GF-D8 (cell line): ENCODE measurements around the gene CASP6.
"Not testable (repeated sequence)": the region's sequence is repeated elsewhere in the genome, so short reads cannot be mapped to it uniquely, and the experiment has no call there.

Source experiments
- DNase-seq: peaks from one replicate; lab custom pipeline; 2025; lab: John Stamatoyannopoulos, UW

The CASP6 gene

DNA sequence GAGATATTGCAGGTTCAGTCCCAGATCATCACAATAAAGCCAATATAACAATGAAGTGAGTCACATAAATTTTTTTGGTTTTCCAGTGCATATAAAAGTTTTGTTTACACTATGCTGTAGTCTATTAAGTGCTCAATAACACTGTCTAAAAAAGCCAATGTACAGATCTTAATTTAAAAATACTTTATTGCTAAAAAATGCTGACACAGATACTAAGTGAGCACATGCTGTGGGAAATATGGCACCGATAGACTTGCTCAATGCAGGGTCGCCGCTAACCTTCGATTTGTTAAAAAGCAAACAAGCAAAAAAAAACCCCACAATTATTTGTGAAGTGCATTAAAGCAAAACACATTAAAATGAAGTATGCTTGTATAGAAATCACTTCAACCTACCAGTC is 16.4 kb upstream of the CASP6 start:
- no peak for DNase-seq

DNA sequence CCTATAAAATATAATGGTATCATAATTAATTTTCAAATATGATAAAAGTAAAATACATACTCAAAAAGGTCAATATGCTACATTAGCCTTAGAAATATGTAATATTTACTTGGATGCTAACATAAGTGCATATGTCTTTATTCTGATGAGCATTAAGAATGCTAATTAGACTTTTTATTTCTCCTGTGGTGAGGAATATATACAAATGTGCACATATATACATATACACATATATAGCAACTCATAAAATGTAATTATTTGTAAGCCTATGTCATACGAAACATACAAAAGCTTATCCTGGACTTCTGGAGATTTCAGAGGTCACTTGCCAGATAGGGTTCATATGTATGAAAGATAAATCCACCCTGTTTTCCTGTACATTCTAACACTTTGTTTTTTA is 15.5 kb upstream of the CASP6 start:
- DNase-seq = no peak

DNA sequence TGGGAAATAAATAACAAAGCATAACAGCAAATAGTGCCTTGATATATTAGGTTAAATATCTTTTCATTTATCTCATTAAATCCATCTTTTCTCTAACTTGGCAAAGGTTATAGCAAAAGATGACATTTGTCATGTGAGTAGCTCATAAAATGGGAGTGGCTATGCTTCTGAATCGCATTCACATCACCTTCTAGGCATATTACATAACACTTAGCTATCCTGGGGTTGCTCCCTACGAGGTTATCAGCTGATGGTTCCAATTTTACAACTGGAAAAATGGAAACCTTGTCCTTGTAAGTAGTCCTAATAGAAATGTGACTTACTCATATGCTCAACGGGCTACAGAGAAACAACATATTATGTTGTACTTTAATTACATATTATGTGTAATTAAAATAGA is 10.3 kb upstream of the CASP6 start:
- DNase-seq = no peak

DNA sequence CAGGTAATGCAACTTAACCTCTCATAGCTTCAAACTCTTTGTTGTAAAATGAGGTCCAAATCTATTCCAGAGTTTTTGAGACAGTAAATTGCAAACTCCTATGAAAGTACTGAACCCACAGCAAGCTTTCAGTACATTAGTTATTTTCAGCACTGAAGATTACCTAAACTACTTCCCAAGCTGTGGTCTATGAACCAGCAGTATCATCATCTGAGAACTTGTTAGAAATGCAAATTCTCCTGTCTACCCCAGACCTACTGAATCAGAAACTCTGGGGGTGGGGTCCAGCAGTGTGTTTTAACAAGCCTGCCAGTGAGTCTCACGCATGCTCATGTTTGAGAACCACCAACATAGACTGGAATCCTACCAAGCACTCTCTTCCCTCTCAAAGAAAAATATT is 5.7 kb upstream of the CASP6 start:
- no peak for DNase-seq

DNA sequence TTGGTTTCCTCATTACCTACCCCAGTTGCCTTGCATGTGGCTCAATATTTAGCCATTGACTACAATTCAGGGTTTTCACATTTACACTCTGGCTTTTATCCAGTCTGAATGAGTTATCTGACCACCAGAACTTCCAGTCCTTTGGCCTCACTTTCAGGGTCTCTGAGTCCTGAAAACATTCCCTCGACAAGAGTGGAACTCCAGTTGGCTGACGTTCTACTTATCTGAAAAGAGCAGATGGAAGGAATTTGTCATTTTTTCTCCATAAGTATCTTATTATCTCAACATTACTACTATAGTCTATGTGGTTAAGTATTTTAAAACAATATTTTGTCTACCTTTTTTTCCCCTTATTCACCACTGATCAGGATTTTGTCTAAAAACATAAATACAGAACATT is 5.2 kb upstream of the CASP6 start:
- no peak for DNase-seq

DNA sequence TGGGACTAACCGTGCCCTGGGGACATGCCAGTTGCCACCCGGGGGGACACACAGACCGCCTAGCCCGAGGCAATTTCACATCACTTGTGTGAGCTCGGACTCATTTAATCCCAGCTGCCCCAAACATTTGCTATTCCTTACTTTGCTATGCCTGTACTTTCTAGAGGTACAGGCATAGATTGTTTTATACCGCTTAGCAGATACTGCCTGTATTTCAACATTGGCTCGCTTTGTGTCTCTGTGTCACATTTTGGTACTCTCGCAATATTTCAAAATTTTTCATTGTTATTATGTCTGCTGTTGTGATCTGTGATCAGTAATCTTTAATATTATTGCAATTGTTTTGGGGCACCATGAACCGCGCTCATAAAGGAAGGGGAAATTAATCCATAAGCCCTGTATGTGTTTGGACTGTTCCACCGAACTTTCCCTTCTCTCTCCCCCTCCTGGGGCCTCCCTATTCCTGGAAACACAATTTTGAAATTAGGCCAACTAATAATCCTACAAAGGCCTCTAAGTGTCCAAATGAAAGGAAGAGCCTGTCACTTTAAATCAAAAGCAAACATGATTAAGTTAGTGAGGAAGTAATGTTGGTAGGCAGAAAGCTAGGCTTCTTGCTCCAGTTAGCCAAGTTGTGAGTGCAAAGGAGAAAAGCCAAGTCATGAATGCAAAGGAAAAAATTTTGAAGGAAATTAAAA is 568 bp upstream of the CASP6 start:
- peak; percentile 53 for DNase-seq

DNA sequence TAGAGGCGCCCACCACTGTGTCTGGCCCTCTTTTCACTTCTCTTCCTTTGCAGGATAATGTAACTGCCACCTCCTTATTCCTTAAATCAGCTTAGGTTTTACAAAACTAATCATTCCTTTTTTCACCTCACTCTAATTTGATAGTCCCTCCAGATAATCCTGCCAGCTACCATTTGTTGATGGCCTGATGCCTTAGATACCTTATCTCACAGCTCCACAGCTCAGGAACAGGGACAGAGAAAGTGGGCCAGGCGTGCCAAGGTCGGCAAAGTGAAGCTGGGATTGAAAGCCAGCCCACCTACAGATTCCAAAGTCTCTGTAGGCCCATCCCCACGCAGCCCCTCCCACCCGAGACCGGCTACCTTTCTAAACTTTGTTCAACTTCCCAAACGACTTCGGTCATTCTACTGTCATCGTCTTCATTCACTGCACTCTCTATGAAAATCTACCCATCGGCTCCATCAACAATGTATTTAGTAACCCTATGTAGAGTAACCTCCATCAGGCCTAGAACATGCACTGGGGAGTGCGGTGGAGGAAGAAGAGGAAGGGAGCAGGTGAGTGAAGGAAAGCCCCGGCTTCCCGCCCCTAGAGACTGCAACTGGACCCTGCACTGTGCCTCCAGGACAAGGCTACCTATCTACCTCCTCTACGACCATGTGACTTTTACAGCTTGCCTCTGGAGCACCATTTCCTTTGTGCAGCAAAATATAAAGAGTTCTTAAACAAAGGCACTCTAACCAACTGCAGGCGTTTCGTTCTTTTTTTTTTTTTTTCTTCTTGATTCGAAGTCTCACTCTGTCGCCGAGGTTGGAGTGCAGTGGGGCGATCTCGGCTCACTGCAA is 1.5 kb downstream of the CASP6 start:
- no peak for DNase-seq

DNA sequence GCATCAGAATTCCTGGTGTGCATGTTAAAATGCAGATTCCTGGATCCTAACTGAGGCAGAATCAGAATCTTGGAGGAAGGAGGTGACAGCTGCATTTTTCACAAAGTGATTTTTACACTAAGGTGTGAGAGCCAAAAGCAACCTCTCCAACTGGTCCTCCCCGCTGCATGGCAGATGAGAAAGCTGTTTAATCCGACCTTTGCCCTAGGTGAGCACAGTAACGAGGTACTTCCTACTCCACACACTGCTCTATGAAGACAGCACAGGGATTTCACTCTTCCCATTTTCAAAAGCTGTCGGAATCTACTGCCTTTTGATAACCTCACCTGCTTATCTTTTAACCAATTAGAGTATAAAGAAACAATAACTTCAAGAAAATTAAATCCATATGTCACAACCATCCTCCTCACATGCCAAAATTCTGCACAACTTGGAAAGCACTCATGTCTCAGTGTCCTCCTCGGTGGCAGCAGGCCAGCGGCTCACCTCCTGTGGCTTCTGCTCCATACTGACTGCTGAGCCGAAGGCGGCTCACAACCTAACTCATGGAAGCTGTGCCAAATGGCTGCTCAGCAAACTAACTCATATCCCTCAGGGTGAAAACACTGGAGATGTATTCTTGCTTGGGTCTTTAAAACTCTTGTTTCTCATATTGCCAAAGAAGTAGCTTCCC is 3.6 kb downstream of the CASP6 start:
- DNase-seq = no peak

DNA sequence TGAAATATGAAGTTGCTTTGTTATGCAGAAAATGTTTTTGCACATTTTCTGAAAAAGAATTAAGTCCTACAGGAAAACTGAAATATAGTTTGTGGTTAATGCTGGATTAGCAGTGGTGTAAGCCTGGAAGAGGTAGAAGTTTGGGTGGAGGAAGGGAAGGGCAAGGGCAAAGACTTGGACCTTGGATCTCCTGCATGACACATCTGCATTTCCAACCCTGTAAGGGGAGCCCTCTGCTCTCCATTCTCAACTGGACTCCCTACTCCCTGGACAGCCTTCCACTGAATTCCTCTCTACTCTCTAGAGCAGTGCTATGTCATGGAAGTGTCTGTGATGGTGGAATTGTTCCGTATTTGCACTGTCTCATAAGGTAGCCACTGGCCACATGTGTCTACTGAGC is 4.6 kb downstream of the CASP6 start:
- DNase-seq = no peak

DNA sequence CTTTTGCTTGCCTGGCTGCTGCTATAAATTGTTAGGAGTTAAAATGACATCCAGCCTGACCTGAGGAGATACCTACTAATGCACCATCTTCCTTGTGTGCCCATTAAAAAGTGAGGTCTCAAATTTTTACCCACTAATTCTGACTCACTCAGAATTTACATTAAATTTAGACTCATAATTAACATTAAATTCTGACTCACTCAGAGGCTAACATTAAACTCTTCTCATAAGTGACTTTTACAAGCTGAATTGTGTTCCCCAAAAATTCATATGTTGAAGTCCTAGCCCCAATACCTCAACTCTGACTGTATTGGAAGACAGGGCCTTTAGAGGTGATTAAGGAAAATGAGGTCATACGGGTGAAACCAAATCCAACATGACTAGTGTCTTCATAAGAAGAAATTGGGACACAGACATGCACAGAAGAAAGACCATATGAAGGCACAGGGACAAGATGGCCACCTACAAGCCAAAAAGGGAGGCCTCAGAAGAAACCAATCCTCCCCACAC is 11.8 kb downstream of the CASP6 start:
- DNase-seq = no peak

DNA sequence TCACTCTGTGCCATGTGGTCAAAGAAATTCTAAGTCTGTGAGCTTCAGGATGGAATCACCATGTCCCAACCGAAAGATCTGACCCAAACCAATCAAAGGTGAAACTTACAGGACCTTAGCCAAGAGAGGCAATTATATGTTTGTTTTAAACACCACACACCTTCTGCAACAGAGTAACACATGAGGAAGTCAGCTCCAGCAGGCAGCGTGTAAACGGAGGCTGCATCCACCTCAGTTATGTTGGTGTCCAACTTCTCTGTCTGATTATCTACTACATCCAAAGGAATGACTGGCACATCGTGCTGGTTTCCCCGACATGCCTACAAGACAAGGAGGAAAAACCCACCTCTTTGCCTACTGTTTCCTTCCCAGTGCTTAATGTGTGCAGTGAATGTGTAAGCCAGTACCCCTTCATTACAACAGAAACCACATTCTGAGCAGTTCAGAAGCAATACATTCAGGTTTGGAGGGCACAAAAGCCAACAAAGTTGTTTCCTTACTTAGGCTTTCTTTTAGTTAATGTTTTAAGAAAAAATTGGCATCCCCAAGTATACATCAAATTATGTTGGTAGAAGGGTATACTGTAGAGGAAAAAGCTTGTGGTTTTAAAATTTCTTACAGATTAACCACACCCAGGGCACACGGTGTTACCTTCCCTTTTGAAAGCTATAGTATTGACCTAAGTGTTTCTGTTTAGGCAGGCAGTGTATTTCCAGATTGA is 12.4 kb downstream of the CASP6 start:
- no peak for DNase-seq

DNA sequence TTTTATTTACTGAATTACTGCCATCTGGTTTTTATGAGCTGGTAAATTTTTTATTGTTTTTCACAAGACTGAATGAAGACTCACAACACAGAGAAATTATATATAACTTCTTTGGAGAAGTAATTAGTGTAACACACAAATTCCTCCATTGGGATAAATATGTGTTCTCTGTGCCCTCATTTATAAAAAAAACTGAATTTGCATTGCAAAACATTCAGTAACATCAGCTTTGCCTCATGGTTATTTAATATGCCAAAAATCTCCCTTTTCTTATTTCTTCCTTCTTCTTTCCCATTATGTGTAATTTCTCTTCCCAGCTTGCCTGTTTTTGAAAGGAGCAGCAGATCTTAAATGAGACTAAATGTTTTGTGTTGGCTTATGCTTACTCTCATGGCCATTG is 18.5 kb downstream of the CASP6 start:
- DNase-seq = no peak

DNA sequence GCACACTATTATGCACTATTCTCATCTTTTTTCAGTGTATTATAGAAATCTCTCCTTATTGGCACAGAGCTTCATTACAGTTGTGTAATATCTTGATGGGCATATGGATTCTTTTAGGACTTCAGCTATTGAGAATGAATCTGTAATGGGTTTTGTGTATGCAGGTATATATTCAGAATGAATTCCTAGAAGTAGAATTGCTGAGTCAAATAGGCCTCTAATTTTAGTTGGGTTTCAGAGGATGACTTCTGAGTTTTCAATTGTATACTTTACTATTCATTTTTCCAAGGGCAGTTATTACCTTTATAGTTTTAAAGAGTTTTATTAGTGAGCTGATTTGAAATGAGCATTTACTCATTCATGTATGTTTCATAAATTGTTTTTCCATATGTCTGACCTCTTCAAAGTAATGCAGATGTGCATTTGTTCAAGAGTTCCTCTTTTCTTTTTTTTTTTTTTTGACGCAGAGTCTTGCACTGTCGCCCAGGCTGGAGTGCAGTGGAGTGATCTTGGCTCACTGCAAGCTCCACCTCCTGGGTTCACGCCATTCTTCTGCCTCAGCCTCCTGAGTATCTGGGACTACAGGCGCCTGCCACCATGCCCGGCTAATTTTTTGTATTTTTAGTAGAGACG is 19.5 kb downstream of the CASP6 start:
- no peak for DNase-seq

DNA sequence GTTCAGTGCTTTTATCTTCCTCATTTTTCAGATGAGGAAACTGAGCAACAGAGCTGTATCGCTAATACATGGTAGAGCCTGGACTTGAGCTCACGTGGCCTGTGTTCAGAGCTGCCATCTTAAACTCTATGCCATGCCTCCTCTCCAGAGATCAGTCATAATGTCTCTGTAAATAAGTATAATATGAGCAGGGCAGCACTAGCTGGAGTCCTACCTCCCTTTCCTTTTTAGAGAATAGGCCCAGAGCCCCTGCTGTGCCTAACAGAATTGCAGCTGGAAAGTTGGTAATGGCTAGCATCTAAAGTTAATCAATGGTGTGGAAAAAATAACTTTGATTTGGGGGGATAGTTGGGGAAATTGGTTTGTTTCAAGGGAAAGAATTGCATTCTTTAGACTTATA is 20.4 kb downstream of the CASP6 start:
- DNase-seq = no peak

DNA sequence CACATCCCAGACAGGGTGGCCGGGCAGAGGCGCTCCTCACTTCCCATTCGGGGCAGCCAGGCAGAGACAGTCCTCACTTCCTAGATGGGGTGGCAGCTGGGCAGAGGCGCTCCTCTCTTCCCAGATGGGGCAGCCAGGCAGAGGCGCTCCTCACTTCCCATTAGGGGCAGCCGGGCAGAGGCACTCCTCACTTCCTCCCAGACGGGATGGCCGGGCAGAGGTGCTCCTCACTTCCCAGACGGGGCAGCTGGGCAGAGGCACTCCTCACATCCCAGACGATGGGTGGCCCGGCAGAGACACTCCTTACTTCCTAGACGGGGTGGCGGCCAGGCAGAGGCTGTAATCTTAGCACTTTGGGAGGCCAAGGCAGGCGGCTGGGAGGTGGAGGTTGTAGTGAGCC is 24.3 kb downstream of the CASP6 start:
- DNase-seq = not testable (repeated sequence)

DNA sequence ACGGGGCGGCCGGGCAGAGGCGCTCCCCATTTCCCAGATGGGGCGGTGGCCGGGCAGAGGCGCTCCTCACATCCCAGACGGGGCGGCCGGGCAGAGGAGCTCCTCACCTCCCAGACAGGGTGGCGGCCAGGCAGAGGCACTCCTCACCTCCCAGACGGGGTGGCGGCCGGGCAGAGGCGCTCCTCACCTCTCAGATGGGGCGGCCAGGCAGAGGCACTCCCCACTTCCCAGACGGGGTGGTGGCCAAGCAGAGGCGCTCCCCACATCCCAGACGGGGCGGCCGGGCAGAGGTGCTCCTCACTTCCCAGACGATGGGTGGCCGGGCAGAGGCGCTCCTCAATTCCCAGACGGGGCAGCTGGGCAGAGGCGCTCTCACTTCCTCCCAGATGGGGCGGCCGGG is 24.8 kb downstream of the CASP6 start:
- DNase-seq = not testable (repeated sequence)

DNA sequence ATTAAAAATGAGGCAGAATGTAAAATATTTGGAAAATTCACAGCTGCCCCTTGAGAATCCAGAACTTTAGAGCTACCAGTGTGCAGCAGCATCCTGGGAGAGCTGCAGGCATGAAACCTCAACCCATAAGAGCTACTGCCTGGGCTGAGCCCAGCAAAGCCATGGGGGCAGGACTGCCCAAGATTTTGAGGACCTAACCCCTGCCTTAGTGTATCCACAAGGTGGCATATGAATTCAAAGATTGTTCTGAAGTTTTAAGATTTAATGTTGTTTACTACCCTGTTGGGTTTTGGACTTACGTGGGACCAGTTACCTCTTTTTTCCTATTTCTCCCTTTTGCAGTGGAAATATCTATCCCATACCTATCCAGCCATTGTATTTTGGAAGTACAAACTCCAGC is 26.4 kb downstream of the CASP6 start:
- peak; percentile 5 for DNase-seq

DNA sequence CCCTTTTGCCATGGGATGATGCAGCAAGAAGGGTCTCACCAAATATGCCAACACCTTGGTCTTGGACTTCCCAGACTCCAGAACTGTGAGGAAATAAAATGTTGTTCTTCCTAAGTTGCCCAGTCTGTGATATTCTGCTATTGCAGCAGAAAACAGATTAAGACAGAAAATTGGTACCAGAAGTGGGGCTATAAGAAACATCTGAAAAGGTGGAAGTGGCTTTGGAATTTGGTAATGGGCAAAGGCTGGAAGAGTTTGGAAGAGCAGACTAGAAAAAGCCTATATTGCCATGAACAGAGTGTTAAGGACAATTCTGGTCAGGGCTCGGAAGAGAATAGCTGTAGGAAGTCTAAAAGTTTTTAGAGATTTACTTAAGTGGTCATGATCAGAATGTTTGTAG is 27.4 kb downstream of the CASP6 start:
- no peak for DNase-seq

DNA sequence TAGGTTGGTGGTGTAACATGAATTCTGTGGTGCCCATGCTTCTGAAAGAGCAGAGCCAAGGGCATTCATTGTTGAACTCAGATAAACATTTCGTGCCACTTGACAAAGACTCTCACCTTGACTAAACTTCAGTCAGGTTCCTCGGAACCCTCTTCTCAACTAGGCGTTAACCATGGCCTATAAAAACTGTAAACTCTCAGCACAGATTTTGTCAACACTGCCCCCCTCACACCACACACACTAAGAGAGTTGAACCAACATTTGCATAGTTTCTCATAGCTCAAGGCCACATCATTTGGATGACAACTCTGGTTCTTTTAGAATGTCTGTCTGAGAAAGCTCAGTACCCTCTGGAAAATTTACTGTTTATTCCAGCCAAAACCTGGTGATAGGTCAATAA is 28.1 kb downstream of the CASP6 start:
- DNase-seq = no peak

DNA sequence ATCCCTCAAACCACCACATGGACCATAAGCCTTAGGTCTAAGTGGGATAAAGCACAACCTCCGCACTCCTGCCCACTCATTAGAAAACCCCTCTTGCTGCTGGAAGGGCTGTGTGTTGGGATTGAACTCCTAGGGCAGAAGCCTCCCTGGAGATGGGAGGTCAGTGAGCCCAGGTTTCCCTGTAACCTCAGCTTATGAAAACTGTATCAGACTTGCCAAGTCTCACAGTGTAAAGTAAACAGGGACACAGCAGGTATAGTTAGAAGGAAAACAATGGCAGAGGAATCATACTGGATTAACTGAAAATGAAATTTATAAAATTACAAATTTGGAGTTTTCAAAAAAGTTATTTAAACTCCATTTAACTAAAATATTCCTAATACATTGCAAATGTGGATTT is 29.9 kb downstream of the CASP6 start:
- DNase-seq = no peak

DNA sequence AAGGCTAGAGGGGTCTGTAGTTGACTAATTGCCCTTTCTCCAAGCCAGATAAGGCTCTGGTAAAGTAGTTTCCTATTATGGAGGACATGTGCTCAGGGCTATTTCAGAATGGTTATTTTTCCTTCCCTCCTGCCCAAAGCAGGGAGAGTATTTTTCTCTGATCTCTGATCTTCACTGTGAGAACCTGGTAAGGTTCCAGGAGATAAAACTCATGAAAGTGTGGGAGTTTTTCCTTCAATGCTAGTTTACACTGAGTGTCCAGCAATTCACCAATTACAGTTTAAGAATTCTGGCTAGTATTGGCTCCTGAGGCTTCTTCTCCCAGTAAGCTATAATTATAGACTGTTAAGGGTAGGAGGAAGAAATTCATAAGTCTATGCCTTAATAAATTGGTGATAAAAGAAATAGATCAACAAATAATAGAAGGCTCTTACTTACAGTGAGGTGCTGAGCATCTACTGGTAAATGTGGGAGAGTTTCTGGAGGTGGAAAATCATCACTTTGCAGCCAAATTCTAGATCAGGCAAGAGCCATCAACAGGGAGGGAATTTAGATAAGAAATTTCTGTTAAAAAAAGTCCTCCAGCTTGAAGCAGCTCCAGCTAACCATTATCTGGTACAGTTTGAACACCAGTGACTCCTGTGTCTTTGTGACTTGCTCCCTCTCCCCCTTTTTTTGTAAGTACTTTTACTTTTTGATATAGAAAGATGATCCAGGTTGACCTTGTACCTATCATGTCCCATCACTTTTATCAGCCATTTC is 30.9 kb downstream of the CASP6 start:
- DNase-seq = no peak
